Measurements from ENCODE around the gene MYO18B.

Gene MYO18B

DNA sequence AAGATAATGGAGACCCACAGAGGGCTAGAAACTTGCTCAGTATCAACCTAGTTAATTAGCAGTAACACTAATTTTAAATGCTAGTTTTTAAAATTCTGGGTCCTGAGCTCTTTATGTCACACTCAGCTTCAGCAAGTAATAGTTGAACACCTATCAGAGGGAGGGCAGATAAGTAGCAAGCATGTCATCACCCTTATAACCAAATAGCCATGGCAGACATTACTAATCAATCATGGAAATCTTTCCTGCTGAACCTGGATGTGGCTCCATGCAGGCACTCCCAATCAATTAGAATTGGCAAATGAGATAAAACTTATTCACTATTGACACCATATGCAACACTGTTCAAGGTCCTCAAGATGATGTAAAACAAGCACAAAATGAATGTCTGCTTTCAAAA, 315.7 kb downstream of the MYO18B start:
- Histone ChIP-seq H3K4me1 (ENCODE audit: control insufficient read depth, insufficient read depth, low read length) (peaks cover 25% of the 10 kb centered on the region), H3K27ac (ENCODE audit: insufficient read depth, low read depth, low read length, poor library complexity, severe bottlenecking) (no peak overlapping the region), H3K4me3 (ENCODE audit: insufficient read depth, low read depth, low read length) (no peak overlapping the region), H3K27me3 (ENCODE audit: control insufficient read depth, insufficient read depth, low read length, poor library complexity, severe bottlenecking) (no peaks in the 10 kb centered on the region), H3K9me3 (ENCODE audit: control insufficient read depth, low read length) (no peaks in the 10 kb centered on the region), H3K36me3 (ENCODE audit: control insufficient read depth, insufficient read depth, low read length) (no peaks in the 10 kb centered on the region)

DNA sequence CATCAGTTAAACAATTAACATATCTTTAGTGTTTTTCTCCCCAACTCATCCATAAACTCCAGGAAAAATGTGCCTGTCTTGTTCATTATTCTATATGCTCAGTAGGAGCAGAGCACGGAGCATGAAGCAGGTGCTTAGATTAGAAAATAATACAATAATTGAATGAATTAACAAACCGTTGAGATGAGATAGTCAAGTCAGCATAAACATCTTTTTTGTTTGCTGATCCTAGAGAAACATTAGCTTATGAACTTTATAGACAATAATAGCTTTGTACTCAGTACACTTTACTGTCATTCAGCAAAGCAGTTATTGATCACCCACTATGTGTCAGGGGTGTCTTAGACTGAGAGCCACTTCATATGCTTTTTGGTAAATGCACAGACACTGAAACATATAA, 322.1 kb downstream of the MYO18B start:
- Histone ChIP-seq H3K27ac (ENCODE audit: insufficient read depth, low read depth, low read length, poor library complexity, severe bottlenecking) (no peak overlapping the region), H3K9me3 (ENCODE audit: control insufficient read depth, low read length) (no peaks in the 10 kb centered on the region), H3K4me3 (ENCODE audit: insufficient read depth, low read depth, low read length) (no peak overlapping the region), H3K27me3 (ENCODE audit: control insufficient read depth, insufficient read depth, low read length, poor library complexity, severe bottlenecking) (peaks cover 17% of the 10 kb centered on the region), H3K36me3 (ENCODE audit: control insufficient read depth, insufficient read depth, low read length) (no peaks in the 10 kb centered on the region), H3K4me1 (ENCODE audit: control insufficient read depth, insufficient read depth, low read length) (peaks cover 34% of the 10 kb centered on the region)
- WGBS, 2 experiments: 100% methylated on average over 1 to 2 of the region's 2 CpGs

DNA sequence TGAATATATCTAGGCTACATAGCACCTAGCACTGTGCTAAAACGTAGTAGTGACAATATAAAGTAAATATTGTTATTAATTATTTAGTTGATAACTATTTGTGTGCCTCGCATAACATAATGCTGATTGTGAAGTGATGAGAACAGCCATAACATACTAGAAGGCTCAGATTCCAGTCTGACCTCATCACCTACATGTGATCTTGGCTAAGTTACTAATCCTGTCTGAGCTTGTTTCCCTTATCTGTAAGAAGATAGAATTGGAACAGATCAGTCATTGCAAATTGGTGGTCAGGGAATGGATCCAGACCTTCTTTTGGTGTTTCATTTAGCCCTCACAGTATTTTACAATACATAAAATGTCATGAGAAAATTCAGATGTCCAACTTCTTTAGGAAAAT, 323.9 kb downstream of the MYO18B start:
- H3K9me3 ChIP-seq (ENCODE audit: control insufficient read depth, low read length): no peaks in the 10 kb centered on the region
- H3K36me3 ChIP-seq (ENCODE audit: control insufficient read depth, insufficient read depth, low read length): no peaks in the 10 kb centered on the region
- H3K27ac ChIP-seq (ENCODE audit: insufficient read depth, low read depth, low read length, poor library complexity, severe bottlenecking): peak overlapping the region; percentile 94
- no peak overlapping the region for H3K4me3 ChIP-seq (ENCODE audit: insufficient read depth, low read depth, low read length)
- peaks cover 17% of the 10 kb centered on the region for H3K27me3 ChIP-seq (ENCODE audit: control insufficient read depth, insufficient read depth, low read length, poor library complexity, severe bottlenecking)
- WGBS, 2 experiments: 90 to 100% methylated on average over 1 to 2 of the region's 2 CpGs
- peaks cover 34% of the 10 kb centered on the region for H3K4me1 ChIP-seq (ENCODE audit: control insufficient read depth, insufficient read depth, low read length)

DNA sequence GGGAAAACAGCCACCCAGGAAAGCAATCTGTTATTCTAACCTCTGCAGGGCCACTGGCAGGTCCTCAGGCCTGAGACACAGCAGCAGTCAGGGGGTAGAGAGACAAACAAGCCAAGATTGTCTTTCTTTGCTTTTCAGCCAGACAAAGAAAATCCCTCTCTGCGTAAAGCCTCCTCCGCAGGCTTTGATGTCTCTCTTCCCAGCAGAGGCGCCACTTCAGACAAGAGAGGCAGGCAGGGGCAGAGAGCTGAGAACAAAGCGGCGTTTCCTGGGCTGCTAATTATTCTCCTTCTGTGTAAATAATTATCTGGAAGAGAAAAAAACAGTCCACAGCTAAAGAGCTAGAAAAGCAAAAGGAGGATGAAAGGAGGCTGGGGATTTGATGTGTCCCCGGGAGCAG, 324.5 kb downstream of the MYO18B start:
- peak overlapping the region; percentile 94 for H3K27ac ChIP-seq (ENCODE audit: insufficient read depth, low read depth, low read length, poor library complexity, severe bottlenecking)
- H3K4me3 ChIP-seq (ENCODE audit: insufficient read depth, low read depth, low read length): no peak overlapping the region
- WGBS, 2 experiments: 0 to 4% methylated on average over 6 of the region's 6 CpGs
- peaks cover 17% of the 10 kb centered on the region for H3K27me3 ChIP-seq (ENCODE audit: control insufficient read depth, insufficient read depth, low read length, poor library complexity, severe bottlenecking)
- no peaks in the 10 kb centered on the region for H3K9me3 ChIP-seq (ENCODE audit: control insufficient read depth, low read length)
- peaks cover 34% of the 10 kb centered on the region for H3K4me1 ChIP-seq (ENCODE audit: control insufficient read depth, insufficient read depth, low read length)
- no peaks in the 10 kb centered on the region for H3K36me3 ChIP-seq (ENCODE audit: control insufficient read depth, insufficient read depth, low read length)

DNA sequence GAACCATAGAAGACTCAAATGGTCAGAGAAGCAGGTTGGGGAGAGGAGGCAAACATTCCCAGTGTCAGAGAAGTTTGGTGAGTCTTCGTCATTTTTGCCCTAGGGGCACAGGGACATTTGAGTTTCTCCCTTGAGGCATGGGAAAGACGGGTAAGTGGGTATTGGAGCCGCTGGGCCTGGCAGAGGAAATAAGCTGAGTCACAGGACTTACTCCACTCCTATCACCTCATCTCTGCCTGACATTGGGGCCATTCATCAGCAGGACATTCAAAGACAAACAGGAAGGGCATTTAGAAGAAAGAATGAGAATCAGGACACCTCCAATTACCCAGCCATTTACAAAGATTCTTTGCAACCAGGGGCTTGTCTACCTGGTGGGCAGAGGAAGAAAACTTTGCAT, 326.6 kb downstream of the MYO18B start:
- no peaks in the 10 kb centered on the region for H3K9me3 ChIP-seq (ENCODE audit: control insufficient read depth, low read length)
- peaks cover 34% of the 10 kb centered on the region for H3K4me1 ChIP-seq (ENCODE audit: control insufficient read depth, insufficient read depth, low read length)
- H3K27ac ChIP-seq (ENCODE audit: insufficient read depth, low read depth, low read length, poor library complexity, severe bottlenecking): no peak overlapping the region
- WGBS, 2 experiments: 88 to 95% methylated on average over 3 of the region's 3 CpGs
- H3K36me3 ChIP-seq (ENCODE audit: control insufficient read depth, insufficient read depth, low read length): no peaks in the 10 kb centered on the region
- peaks cover 17% of the 10 kb centered on the region for H3K27me3 ChIP-seq (ENCODE audit: control insufficient read depth, insufficient read depth, low read length, poor library complexity, severe bottlenecking)
- H3K4me3 ChIP-seq (ENCODE audit: insufficient read depth, low read depth, low read length): no peak overlapping the region

DNA sequence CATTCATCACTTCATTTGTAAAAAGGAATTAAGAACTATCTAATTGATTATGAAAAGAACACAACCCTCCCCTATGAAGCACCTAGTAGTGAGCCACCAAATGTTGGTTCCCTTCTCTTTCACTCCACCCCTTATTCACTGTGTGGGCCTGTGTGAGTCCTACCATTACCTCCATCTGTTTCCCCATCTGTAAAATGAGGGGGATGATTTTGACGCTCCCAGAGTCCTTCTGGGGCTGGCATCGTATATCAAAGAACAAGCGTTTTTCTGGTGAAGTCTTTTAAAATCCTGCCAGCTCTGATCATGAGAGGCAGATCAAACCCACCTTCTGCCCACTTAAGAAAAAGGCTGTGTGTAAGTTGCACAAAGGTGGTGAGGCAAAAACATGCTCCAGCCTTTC, 330.6 kb downstream of the MYO18B start:
- WGBS, 2 experiments: 85 to 90% methylated on average over 3 of the region's 3 CpGs
- Histone ChIP-seq H3K9me3 (ENCODE audit: control insufficient read depth, low read length) (no peaks in the 10 kb centered on the region), H3K27me3 (ENCODE audit: control insufficient read depth, insufficient read depth, low read length, poor library complexity, severe bottlenecking) (peaks cover 10% of the 10 kb centered on the region), H3K4me1 (ENCODE audit: control insufficient read depth, insufficient read depth, low read length) (peaks cover 13% of the 10 kb centered on the region), H3K27ac (ENCODE audit: insufficient read depth, low read depth, low read length, poor library complexity, severe bottlenecking) (no peak overlapping the region), H3K36me3 (ENCODE audit: control insufficient read depth, insufficient read depth, low read length) (no peaks in the 10 kb centered on the region), H3K4me3 (ENCODE audit: insufficient read depth, low read depth, low read length) (no peak overlapping the region)

DNA sequence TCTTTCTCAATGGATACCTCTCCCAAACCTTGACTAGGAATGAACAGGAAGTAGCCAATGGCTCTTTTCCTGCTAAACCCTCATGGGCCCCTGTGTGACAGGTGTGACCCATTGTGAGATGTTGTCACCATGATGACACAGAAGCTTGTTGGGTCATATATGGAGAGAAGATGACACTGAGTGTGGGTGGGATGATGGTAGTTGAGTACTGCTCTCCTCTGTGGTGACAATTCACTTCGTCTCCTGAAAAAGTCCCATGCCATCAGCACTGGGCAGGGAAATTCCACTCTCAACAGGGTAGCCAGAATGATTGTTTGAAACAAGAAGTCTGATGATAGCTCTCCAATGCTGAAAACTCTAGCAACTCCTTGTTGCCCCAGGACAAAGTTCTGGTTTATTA, 333.3 kb downstream of the MYO18B start:
- 96 to 97% methylated on average over 1 of the region's 1 CpG for WGBS, 2 experiments
- Histone ChIP-seq H3K4me1 (ENCODE audit: control insufficient read depth, insufficient read depth, low read length) (no peaks in the 10 kb centered on the region), H3K9me3 (ENCODE audit: control insufficient read depth, low read length) (no peaks in the 10 kb centered on the region), H3K27me3 (ENCODE audit: control insufficient read depth, insufficient read depth, low read length, poor library complexity, severe bottlenecking) (no peaks in the 10 kb centered on the region), H3K4me3 (ENCODE audit: insufficient read depth, low read depth, low read length) (no peak overlapping the region), H3K27ac (ENCODE audit: insufficient read depth, low read depth, low read length, poor library complexity, severe bottlenecking) (no peak overlapping the region), H3K36me3 (ENCODE audit: control insufficient read depth, insufficient read depth, low read length) (no peaks in the 10 kb centered on the region)

DNA sequence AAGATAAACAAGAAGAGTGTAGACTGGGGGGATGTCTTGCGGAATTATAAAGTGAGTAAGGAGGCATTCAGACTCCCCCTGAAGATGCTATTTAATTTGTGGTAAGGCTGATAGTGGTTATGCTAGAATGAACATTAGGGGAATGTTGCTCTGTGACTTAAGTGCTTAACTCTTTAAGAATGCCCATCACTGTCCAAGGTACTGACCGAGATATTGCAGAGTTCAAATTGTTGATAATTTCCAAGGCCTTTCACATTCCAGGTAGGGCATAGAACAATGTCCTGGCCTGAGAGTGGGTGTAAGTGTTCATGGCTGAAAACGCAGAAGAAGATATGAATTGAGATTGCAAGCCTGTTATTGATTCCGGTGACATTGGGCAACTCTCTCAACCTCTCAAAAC, 337.0 kb downstream of the MYO18B start:
- no peaks in the 10 kb centered on the region for H3K4me1 ChIP-seq (ENCODE audit: control insufficient read depth, insufficient read depth, low read length)
- H3K36me3 ChIP-seq (ENCODE audit: control insufficient read depth, insufficient read depth, low read length): no peaks in the 10 kb centered on the region
- no peak overlapping the region for H3K4me3 ChIP-seq (ENCODE audit: insufficient read depth, low read depth, low read length)
- H3K27me3 ChIP-seq (ENCODE audit: control insufficient read depth, insufficient read depth, low read length, poor library complexity, severe bottlenecking): no peaks in the 10 kb centered on the region
- H3K9me3 ChIP-seq (ENCODE audit: control insufficient read depth, low read length): no peaks in the 10 kb centered on the region
- H3K27ac ChIP-seq (ENCODE audit: insufficient read depth, low read depth, low read length, poor library complexity, severe bottlenecking): no peak overlapping the region
- WGBS, 2 experiments: 81 to 83% methylated on average over 4 of the region's 4 CpGs
